Liver (tissue), 3 donors: ENCODE results near the gene MTHFSD.

ENCODE experiments used
- CTCF ChIP-seq: fragments of 150-350 bp; IDR thresholded peaks from 2 replicates; pipeline ENCODE4 v1.5.1; 2017; ENCODE audit warnings: improper control_type of control experiment, low read depth, low read length; ENCODE audit not compliant: missing input control
- RAD21 ChIP-seq, 2 donors: IDR thresholded peaks; 2 replicates each; pipeline ENCODE4 v1.6.1; 2016; ENCODE audit warnings: antibody characterized with exemption in 2 of 2, mild to moderate bottlenecking in 2 of 2
- REST ChIP-seq: IDR thresholded peaks from 2 replicates; pipeline ENCODE4 v1.6.1; 2016; ENCODE audit warnings: antibody characterized with exemption, mild to moderate bottlenecking
- donor health status: healthy.
- donor health status: healthy.

- TF ChIP-seq CTCF, result no peak
- TF ChIP-seq RAD21 (IDR thresholded peaks at IDR 0.05), result peak; percentile 60 to 69
- TF ChIP-seq REST, result no peak
These were observed 20.9 kb upstream of the MTHFSD start for GRCh38 chr16:86575754-86576557.
